Measurements from ENCODE around the gene NRXN3. TPM values are rescaled to one million over a fixed set of nuclear protein-coding genes. Genes with fewer than 3 reads are reported as not detected.

NRXN3 gene
- total RNA-seq, 2 experiments from 2014 or later, result not detected

GRCh38 chr14:79820866-79821535 lies 1650.8 kb downstream of the NRXN3 start:
- TF ChIP-seq, protein P1, sequence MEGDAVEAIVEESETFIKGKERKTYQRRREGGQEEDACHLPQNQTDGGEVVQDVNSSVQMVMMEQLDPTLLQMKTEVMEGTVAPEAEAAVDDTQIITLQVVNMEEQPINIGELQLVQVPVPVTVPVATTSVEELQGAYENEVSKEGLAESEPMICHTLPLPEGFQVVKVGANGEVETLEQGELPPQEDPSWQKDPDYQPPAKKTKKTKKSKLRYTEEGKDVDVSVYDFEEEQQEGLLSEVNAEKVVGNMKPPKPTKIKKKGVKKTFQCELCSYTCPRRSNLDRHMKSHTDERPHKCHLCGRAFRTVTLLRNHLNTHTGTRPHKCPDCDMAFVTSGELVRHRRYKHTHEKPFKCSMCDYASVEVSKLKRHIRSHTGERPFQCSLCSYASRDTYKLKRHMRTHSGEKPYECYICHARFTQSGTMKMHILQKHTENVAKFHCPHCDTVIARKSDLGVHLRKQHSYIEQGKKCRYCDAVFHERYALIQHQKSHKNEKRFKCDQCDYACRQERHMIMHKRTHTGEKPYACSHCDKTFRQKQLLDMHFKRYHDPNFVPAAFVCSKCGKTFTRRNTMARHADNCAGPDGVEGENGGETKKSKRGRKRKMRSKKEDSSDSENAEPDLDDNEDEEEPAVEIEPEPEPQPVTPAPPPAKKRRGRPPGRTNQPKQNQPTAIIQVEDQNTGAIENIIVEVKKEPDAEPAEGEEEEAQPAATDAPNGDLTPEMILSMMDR (conservative IDR thresholded peaks at IDR 0.05; ENCODE audit: low read length), result no peak
- TF ChIP-seq EZH2phosphoT487 (IDR thresholded peaks at IDR 0.05; ENCODE audit: borderline replicate concordance, low read depth, low read length), result no peak
- H4K20me1 ChIP-seq (ENCODE audit: insufficient read depth, low read length), result no peaks in the 10 kb centered on the region
- H2AFZ ChIP-seq (ENCODE audit: low read length), result no peak overlapping the region
- intact Hi-C loops (cut with micrococcal nuclease; ENCODE audit: unreplicated experiment), result no loop called here
- H3K4me1 ChIP-seq (ENCODE audit: insufficient read depth, low read length, poor library complexity, severe bottlenecking), result no peaks in the 10 kb centered on the region
- no peak overlapping the region for H3K4me2 ChIP-seq (ENCODE audit: low read length)
- BruUV-seq (replicated peaks), result no TSS peak
- H3K4me3 ChIP-seq (ENCODE audit: low read depth, low read length, poor library complexity, severe bottlenecking), result no peak overlapping the region
- no peaks in the 10 kb centered on the region for H3K9me2 ChIP-seq (ENCODE audit: insufficient read depth, low read length)
- H3K9me3 ChIP-seq (ENCODE audit: low read length), result no peaks in the 10 kb centered on the region
- ChIA-PET CTCF (ENCODE audit: unreplicated experiment) (no interaction called here), POLR2A (interaction anchor here (1.3 kb wide), 1 partner anchor 13 kb away, joined by 3 read pairs; no protein-coding TSS in a partner anchor)
- no peaks in the 10 kb centered on the region for H3K79me2 ChIP-seq (ENCODE audit: insufficient read depth, low read depth, low read length)
- H3K36me3 ChIP-seq (ENCODE audit: insufficient read depth, low read length), result no peaks in the 10 kb centered on the region
- no peak for DNase-seq (ENCODE audit: low spot score)
- H3K27ac ChIP-seq (ENCODE audit: low read depth, low read length, poor library complexity, severe bottlenecking), result no peak overlapping the region

DNA sequence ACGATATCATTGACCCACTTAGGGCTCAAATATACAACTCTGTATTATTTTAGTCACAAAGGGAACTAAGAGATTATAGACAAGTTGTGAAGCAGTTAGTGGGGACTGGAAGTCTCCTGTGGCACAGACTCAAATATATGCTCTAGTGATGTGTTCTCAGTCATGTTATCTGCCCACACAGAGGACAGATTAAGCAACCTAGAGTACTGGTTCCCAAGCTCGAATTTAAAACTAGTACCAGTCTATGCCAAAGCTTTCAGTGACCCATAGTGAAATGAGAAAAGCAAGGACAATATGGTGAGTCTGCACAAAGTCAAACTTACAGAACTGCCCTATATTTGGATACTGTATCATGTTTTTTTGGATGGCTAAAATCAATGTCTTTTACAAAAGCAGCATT lies 1651.9 kb downstream of the NRXN3 start:
- H3K4me3 ChIP-seq (ENCODE audit: low read depth, low read length, poor library complexity, severe bottlenecking), result no peak overlapping the region
- DNase-seq (ENCODE audit: low spot score), result no peak
- no peak overlapping the region for H3K27ac ChIP-seq (ENCODE audit: low read depth, low read length, poor library complexity, severe bottlenecking)
- no peaks in the 10 kb centered on the region for H3K9me2 ChIP-seq (ENCODE audit: insufficient read depth, low read length)
- ChIA-PET CTCF (ENCODE audit: unreplicated experiment) (no interaction called here), POLR2A (interaction anchor here (0.6 kb wide), 1 partner anchor 1272 kb away, joined by 4 read pairs; no protein-coding TSS in a partner anchor)
- TF ChIP-seq, protein P1 (conservative IDR thresholded peaks at IDR 0.05; ENCODE audit: low read length), result no peak
- TF ChIP-seq EZH2phosphoT487 (IDR thresholded peaks at IDR 0.05; ENCODE audit: borderline replicate concordance, low read depth, low read length), result no peak
- no peaks in the 10 kb centered on the region for H3K9me3 ChIP-seq (ENCODE audit: low read length)
- no peak overlapping the region for H2AFZ ChIP-seq (ENCODE audit: low read length)
- BruUV-seq (replicated peaks), result no TSS peak
- H3K4me2 ChIP-seq (ENCODE audit: low read length), result no peak overlapping the region
- H3K79me2 ChIP-seq (ENCODE audit: insufficient read depth, low read depth, low read length), result no peaks in the 10 kb centered on the region
- H3K4me1 ChIP-seq (ENCODE audit: insufficient read depth, low read length, poor library complexity, severe bottlenecking), result no peaks in the 10 kb centered on the region
- H4K20me1 ChIP-seq (ENCODE audit: insufficient read depth, low read length), result no peaks in the 10 kb centered on the region
- intact Hi-C loops (cut with micrococcal nuclease; ENCODE audit: unreplicated experiment), result no loop called here
- H3K36me3 ChIP-seq (ENCODE audit: insufficient read depth, low read length), result no peaks in the 10 kb centered on the region

GRCh38 chr14:79825046-79825521 lies 1654.9 kb downstream of the NRXN3 start:
- Histone ChIP-seq H3K27ac (ENCODE audit: low read depth, low read length, poor library complexity, severe bottlenecking) (no peak overlapping the region), H3K9me2 (ENCODE audit: insufficient read depth, low read length) (no peaks in the 10 kb centered on the region), H2AFZ (ENCODE audit: low read length) (no peak overlapping the region), H3K79me2 (ENCODE audit: insufficient read depth, low read depth, low read length) (no peaks in the 10 kb centered on the region), H3K9me3 (ENCODE audit: low read length) (no peaks in the 10 kb centered on the region), H3K36me3 (ENCODE audit: insufficient read depth, low read length) (no peaks in the 10 kb centered on the region), H4K20me1 (ENCODE audit: insufficient read depth, low read length) (no peaks in the 10 kb centered on the region), H3K4me2 (ENCODE audit: low read length) (no peak overlapping the region), H3K4me3 (ENCODE audit: low read depth, low read length, poor library complexity, severe bottlenecking) (no peak overlapping the region), H3K4me1 (ENCODE audit: insufficient read depth, low read length, poor library complexity, severe bottlenecking) (no peaks in the 10 kb centered on the region)
- TF ChIP-seq, protein P1 (conservative IDR thresholded peaks at IDR 0.05; ENCODE audit: low read length), result no peak
- no peak for TF ChIP-seq EZH2phosphoT487 (IDR thresholded peaks at IDR 0.05; ENCODE audit: borderline replicate concordance, low read depth, low read length)
- intact Hi-C loops (cut with micrococcal nuclease; ENCODE audit: unreplicated experiment), result no loop called here
- POLR2A ChIA-PET, result interaction anchor here (0.6 to 0.7 kb wide), 2 partner anchors 318 to 821 kb away, joined by 3 to 5 read pairs; no protein-coding TSS in a partner anchor
- DNase-seq (ENCODE audit: low spot score), result no peak
- CTCF ChIA-PET (ENCODE audit: unreplicated experiment), result no interaction called here
- BruUV-seq (replicated peaks), result no TSS peak
